HG02981 (cell line): ENCODE data around the gene MAGEA8.
A peak's percentile ranks its signal among the peaks of the same experiment; 100 is the strongest.
"Not testable (repeated sequence)": the region's sequence is repeated elsewhere in the genome, so short reads cannot be mapped to it uniquely, and the experiment has no call there.

Source experiments
- ATAC-seq: cut with Tn5 transposase; IDR thresholded peaks from one replicate; pipeline ENCODE4 v1.9.1; 2021; ENCODE audit warnings: mild to moderate bottlenecking, moderate library complexity; ENCODE audit not compliant: unreplicated experiment

The MAGEA8 gene

DNA sequence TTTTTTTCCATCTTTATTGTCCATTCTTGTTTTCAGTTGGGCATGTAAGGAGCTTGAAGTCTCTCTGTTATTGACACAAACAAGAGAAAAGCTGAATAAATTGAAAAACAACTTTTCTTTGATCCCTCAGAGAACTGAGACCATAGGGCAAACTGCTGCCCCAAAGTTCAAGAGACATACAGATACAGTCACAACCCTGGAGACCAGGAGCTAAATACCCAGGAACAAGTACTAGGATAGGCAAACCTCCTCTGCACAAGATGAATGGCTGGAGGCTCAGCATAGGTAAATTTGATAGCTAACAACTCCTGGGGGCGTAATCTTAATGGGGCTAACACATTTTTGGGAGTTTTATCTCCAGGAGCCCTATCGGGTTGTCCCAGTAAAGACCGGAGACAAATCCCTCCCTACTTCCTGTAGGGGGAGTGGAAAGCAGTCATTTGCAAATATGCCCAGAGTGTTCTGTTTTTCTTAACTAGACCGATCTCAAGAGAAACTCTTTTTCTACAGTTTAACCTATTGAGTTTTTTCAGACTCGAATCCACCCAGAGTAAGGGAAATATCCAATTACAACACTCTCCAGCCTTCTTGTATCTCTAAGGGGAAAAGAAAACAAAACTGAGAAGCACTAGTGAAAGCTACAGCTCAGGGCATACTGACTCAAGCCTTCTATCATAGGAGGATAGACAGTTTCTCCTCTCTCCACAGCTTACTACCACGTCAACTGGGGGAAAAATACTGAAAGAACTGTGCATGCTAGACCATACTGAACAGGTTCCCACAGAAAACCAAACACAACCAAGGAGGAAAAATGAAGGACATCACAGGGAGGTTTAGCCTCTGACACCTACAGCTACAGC lies 23.1 kb downstream of the MAGEA8 start:
- peak; percentile 84 for ATAC-seq

DNA sequence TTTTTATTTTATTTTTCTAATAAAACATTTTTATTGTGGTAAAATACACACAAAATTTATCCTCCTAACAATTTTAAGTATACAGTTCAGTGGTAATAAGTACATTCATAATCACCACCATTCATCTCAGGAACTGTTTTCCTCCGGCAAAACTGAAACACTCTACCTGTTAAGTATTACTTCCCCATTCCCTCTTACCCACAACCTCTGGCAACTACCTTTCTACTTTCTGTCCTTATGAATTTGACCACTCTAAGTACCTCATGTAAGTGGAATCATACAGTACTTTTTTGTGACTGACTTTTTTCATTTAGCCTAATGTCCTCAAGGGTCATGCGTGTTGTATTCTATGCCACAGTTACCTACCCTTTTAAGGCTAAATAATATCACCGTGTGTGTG lies 27.3 kb downstream of the MAGEA8 start:
- peak; percentile 46 for ATAC-seq

GRCh38 chrX:149908727-149909126 lies 27.7 kb downstream of the MAGEA8 start:
- no peak for ATAC-seq

GRCh38 chrX:149909324-149910177 lies 28.6 kb downstream of the MAGEA8 start:
- no peak for ATAC-seq

- ATAC-seq: no peak
These were observed 29.3 kb downstream of the MAGEA8 start for GRCh38 chrX:149910178-149910695.

DNA sequence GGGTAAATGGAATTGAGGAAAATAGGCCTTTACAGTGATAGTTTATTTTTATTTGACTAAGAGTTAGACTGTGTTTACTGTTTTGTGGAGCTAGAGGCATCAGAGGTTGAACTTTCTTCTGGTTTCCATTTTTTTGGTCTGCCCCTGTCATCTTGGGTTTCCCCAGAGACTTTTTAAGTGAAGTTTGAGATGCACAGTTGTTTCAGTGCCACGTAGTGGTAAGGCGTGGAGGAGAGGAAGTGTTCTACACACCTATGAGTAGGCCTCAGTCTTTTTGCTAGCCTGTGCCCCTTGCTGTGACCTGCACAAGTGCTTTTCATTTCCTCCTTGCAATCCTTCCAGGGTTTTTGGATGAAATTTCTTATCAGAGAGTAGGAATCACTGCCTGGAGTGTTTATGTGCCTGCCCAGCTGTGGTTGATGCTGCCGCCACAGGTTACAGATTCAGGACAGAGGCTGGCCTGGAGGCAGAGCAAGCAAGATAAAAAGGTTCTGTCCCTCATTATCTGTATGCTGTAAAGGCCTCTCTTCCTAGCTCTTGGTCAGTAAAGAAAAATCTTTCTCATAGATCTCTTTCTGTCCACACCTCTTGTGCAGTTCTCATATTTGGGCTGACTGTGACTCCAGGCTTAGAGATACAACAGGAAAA lies 35.9 kb downstream of the MAGEA8 start:
- ATAC-seq: peak; percentile 80

DNA sequence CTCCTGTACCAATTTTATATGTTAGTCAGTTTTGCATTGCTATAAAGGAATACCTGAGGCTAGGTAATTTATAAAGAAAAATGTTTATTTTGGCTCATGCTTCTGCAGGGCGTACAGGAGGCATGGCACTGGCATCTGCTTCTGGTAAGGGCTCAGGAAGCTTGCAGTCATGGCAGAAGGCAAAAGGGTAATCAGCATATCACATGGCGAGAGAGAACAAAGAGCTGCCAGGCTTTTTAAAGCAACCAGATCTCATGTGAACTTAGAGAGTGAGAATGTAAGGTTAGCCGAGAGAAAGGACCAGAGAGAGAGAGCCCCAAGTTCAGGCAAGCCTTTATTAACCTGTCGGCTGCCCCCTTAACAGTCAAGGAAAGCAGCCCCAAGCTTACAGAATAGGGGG lies 42.9 kb downstream of the MAGEA8 start:
- not testable (repeated sequence) for ATAC-seq

DNA sequence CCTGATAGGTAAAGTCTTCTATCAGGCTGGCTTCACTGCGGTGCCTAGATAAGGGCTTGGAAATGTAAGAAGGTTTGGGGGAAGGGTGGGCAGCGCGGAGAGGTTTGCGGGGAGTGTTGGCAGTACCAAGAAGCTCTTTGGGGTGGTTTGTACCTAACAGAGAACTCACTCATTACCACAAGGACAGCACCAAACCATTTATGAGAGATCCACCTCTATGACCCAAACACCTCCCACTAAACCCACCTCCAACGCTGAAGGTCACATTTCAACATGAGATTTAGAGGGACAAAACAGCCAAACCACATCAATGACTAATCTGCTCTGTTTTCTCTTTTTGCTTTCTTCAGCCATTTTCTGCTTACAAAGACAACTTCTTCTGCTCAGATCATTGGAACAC lies 43.5 kb downstream of the MAGEA8 start:
- ATAC-seq: not testable (repeated sequence)

GRCh38 chrX:149927245-149927963 lies 46.4 kb downstream of the MAGEA8 start:
- not testable (repeated sequence) for ATAC-seq

DNA sequence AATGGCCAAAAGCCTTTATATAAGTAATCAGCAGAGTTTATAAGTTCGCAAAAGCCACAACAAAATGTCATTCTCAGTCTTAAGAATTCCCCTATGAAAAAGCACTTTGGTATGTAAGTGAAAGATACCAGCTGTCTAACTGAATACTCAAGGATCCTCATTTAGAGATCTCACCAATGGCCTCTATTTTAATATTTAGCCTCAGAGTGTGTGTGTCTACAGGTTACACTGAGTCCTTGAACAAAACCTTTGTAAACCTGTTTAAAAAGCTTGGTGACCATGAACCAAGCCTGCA lies 46.9 kb downstream of the MAGEA8 start:
- ATAC-seq: not testable (repeated sequence)

GRCh38 chrX:149928635-149929034 lies 47.7 kb downstream of the MAGEA8 start:
- not testable (repeated sequence) for ATAC-seq

DNA sequence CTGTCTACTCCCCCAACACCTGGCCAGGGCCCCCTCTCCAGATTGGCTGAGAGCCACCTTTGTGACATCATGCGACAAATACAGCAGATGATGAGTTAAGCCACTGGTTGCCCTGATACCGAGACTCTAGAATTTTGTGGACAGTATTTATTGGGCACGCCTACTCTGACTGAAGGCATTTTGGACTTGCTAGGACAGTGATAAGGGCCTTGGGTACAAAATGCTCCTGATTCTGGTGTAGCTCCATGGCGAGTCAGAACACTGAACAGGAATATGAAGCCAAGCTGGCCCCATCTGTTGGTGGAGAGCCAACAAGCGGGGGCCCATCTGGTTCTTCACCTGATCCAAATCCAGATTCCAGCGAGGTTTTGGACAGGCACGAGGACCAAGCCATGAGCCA lies 48.4 kb downstream of the MAGEA8 start, which contains the start of gene HSFX4:
TSS of gene HSFX4 (plus strand) at position 174 of the 400 bp plus-strand sequence. CDS start at position 246, 72 bp downstream.
- not testable (repeated sequence) for ATAC-seq

GRCh38 chrX:149931355-149931754 lies 50.4 kb downstream of the MAGEA8 start:
- ATAC-seq: not testable (repeated sequence)

- not testable (repeated sequence) for ATAC-seq
These were observed 51.2 kb downstream of the MAGEA8 start for GRCh38 chrX:149932150-149932549.

DNA sequence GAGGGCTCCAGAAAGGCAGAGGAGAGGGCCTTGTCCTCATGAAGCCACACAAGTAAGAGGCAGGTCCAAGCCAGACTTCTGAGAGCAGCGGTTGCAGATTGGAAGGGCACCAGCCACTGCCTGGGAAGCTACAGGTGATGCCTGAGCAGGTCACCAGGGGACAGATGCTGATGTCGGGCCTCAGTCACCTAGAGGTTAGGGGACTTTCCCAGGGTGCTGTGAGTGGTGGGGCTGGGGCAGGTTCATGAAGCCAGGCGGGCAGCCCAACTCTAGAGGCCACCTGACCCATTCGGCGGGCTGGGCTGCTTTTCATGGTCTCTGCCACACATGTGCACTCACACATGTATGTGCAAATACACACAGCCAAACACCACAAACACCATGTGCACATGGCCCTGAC lies 52.0 kb downstream of the MAGEA8 start:
- ATAC-seq: not testable (repeated sequence)

GRCh38 chrX:149933547-149933946 lies 52.6 kb downstream of the MAGEA8 start:
- ATAC-seq: not testable (repeated sequence)
